ENCODE measurements around the gene IGSF3.

IGSF3 gene

GRCh38 chr1:116711263-116711840, 43.8 kb upstream of the IGSF3 start:
- H3K36me3 ChIP-seq (ENCODE audit: control insufficient read depth, insufficient read depth, low read length) = no peaks in the 10 kb centered on the region
- no peak overlapping the region for H3K4me3 ChIP-seq (replicated peaks; ENCODE audit: low read depth, low read length)
- DNase-seq (ENCODE audit: extremely low read depth, insufficient read length) = no peak
- no peak for TF ChIP-seq CTCF (IDR thresholded peaks at IDR 0.05; ENCODE audit: insufficient read depth, low read length, poor library complexity, severe bottlenecking)
- no peaks in the 10 kb centered on the region for H3K27me3 ChIP-seq (replicated peaks; ENCODE audit: control insufficient read depth, insufficient read depth, low read length)

DNA sequence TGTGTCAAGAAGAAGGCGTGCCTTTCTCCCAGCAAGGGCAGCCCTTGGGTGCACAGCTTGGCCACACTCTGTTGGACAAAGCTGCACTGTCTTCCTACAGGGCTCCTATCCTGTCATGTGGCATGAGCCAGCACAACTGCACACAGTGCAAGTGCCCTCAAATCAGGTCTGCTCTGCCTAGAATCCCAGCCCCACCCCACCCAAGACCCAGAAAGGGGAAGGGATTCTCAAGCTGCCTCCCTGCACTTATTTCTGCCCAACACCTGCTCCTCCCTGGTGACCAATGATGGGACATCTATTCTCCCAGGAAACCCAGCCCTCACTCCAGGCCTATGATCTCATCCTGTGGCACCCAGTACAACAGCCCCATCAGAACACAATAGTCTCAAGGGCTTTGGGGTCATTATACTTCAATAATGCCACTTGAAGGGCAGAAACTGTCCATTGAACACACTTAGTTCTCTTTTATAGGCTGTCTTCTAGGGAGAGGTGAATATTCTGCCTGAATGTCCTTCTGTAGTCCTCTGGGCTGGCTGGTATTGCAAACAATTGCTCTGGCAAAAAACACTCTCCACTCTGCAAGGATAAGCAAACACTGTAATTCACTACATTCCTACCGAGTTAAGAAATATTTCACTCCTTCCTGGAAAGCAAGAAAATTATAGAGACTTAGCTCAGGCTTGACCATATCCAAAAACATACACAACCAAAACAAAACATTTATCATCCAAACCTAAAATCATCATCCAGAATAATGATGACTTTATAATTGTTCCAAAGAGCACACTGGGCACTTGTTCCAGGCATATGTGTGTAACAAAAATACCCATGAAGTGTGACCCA, 43.1 kb upstream of the IGSF3 start:
- no peaks in the 10 kb centered on the region for H3K36me3 ChIP-seq (ENCODE audit: control insufficient read depth, insufficient read depth, low read length)
- H3K4me3 ChIP-seq (replicated peaks; ENCODE audit: low read depth, low read length) = no peak overlapping the region
- no peak for DNase-seq (ENCODE audit: extremely low read depth, insufficient read length)
- no peaks in the 10 kb centered on the region for H3K27me3 ChIP-seq (replicated peaks; ENCODE audit: control insufficient read depth, insufficient read depth, low read length)
- no peak for TF ChIP-seq CTCF (IDR thresholded peaks at IDR 0.05; ENCODE audit: insufficient read depth, low read length, poor library complexity, severe bottlenecking)

GRCh38 chr1:116709666-116710167, 42.2 kb upstream of the IGSF3 start:
- no peak overlapping the region for H3K4me3 ChIP-seq (replicated peaks; ENCODE audit: low read depth, low read length)
- no peaks in the 10 kb centered on the region for H3K27me3 ChIP-seq (replicated peaks; ENCODE audit: control insufficient read depth, insufficient read depth, low read length)
- no peak for TF ChIP-seq CTCF (IDR thresholded peaks at IDR 0.05; ENCODE audit: insufficient read depth, low read length, poor library complexity, severe bottlenecking)
- DNase-seq (ENCODE audit: extremely low read depth, insufficient read length) = no peak
- no peaks in the 10 kb centered on the region for H3K36me3 ChIP-seq (ENCODE audit: control insufficient read depth, insufficient read depth, low read length)

DNA sequence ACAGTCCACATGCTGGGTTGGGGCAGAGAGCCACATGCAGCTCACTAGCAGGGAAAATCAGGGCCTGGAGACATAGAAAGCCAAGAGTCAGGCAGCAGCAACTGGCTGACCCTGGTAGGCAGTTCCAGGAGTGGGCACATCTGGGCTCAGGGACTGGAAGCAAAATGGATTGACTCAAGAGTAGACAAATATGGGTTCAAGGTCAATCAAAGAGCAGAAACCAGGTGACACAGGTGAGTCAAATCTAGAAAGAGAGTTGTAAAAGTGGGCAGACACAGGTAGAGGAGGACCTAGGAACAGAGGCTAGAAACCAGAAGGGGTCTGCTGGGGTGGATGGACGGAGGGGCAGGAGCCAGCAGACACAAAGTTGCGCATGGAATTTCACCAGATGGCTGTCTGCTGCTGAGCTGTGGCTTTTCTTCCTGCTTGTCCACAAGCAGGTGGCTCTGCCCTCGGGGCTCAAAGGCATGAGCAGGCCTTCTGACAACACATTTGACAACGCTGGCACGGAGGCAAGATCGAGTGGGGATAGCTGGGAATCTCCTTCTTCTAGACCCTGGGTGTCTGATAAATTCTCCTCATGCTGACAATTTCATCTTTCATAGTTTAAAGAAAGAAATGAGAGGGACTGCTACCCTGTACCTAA, 40.8 kb upstream of the IGSF3 start:
- H3K4me3 ChIP-seq (replicated peaks; ENCODE audit: low read depth, low read length) = no peak overlapping the region
- H3K36me3 ChIP-seq (ENCODE audit: control insufficient read depth, insufficient read depth, low read length) = no peaks in the 10 kb centered on the region
- H3K27me3 ChIP-seq (replicated peaks; ENCODE audit: control insufficient read depth, insufficient read depth, low read length) = no peaks in the 10 kb centered on the region
- no peak for DNase-seq (ENCODE audit: extremely low read depth, insufficient read length)
- no peak for TF ChIP-seq CTCF (IDR thresholded peaks at IDR 0.05; ENCODE audit: insufficient read depth, low read length, poor library complexity, severe bottlenecking)

- no peak for TF ChIP-seq CTCF (IDR thresholded peaks at IDR 0.05; ENCODE audit: insufficient read depth, low read length, poor library complexity, severe bottlenecking)
- Histone ChIP-seq H3K4me3 (replicated peaks; ENCODE audit: low read depth, low read length) (no peak overlapping the region), H3K36me3 (ENCODE audit: control insufficient read depth, insufficient read depth, low read length) (no peaks in the 10 kb centered on the region), H3K27me3 (replicated peaks; ENCODE audit: control insufficient read depth, insufficient read depth, low read length) (no peaks in the 10 kb centered on the region)
- DNase-seq (ENCODE audit: extremely low read depth, insufficient read length) = no peak
These were observed 39.3 kb upstream of the IGSF3 start for GRCh38 chr1:116706841-116707240.

All from GM06990 (cell line).